K562 (cell line): ENCODE results near the gene RABGAP1L. TPM values are rescaled to one million over a fixed set of nuclear protein-coding genes. Genes with fewer than 3 reads are reported as not detected.

ENCODE experiments used
- ATAC-seq: fragments of 200-7000 bp; cut with Tn5 transposase; 3 replicates; pipeline ENCODE4 v1.9.1; 2020; ENCODE audit warnings: moderate library complexity
- BruUV-seq: library from RNA; stranded (reverse); fragments of 400-500 nt; replicated peaks from 2 replicates; lab custom pipeline; 2021; lab: Mats Ljungman, UMichigan
- CTCF ChIA-PET: fragments of 300-600 bp; formaldehyde crosslinking; extraction: SDS; loops from one replicate; lab custom pipeline; 2021; ENCODE audit warnings: low intra/inter-chr PET ratio; lab: Yijun Ruan, JAX
- POLR2A ChIA-PET: fragments of 300-600, 350-650 bp; sonication (Branson Sonifier 250); formaldehyde crosslinking; extraction: SDS; loops from one replicate; lab custom pipeline; 2021; ENCODE audit warnings: antibody characterized with exemption, inconsistent platforms; lab: Yijun Ruan, JAX
- DNase-seq, 4 experiments: peaks; one replicate each; pipeline versions ENCODE4 v3.0.0 to v3.0.0-alpha.2; 2011 to 2018; ENCODE audit warnings: low spot score in 3 of 4, mixed read lengths in 3 of 4; ENCODE audit errors: extremely low read depth in 1 of 4
- FAIRE-seq: peaks from 2 replicates; lab custom pipeline; 2011; peaks lifted over from hg19 to GRCh38; lab: Jason Lieb, UNC
- H2AFZ ChIP-seq: 2 replicates; pipeline ENCODE4 v1.6.0; 2011; ENCODE audit warnings: low read depth, low read length, control low read depth, inconsistent platforms
- H3K27ac ChIP-seq: fragments of 200-600 bp; 3 replicates; pipeline ENCODE4 v1.8.0; 2011; ENCODE audit warnings: low read depth, mild to moderate bottlenecking, control low read depth, inconsistent platforms, low read length, moderate library complexity, mixed read lengths; ENCODE audit errors: extremely low read depth
- H3K27me3 ChIP-seq, 2 experiments: fragments of 300-600 bp in 1 of 2; 2 replicates in 1 of 2; 3 replicates in 1 of 2; pipeline versions ENCODE4 v1.6.0 to v1.8.0; 2011; ENCODE audit warnings: inconsistent platforms in 2 of 2, low read length in 2 of 2, mild to moderate bottlenecking in 1 of 2, mixed read lengths in 1 of 2, moderate library complexity in 1 of 2; ENCODE audit not compliant: control insufficient read depth in 2 of 2, insufficient read depth in 2 of 2
- H3K36me3 ChIP-seq: fragments of 300-600 bp; 3 replicates; pipeline ENCODE4 v1.8.0; 2011; ENCODE audit warnings: mild to moderate bottlenecking, low read length, inconsistent platforms; ENCODE audit not compliant: control insufficient read depth, insufficient read depth
- H3K4me1 ChIP-seq, 2 experiments: fragments of 200-600 bp in 1 of 2; replicated peaks in 1 of 2; 2 replicates in 1 of 2; 3 replicates in 1 of 2; pipeline versions ENCODE4 v1.5.1 to v1.8.0; 2011; ENCODE audit warnings: inconsistent platforms in 2 of 2, low read length in 2 of 2, mild to moderate bottlenecking in 1 of 2, mixed read lengths in 1 of 2, moderate library complexity in 1 of 2; ENCODE audit not compliant: control insufficient read depth in 2 of 2, insufficient read depth in 2 of 2
- H3K4me2 ChIP-seq: 2 replicates; pipeline ENCODE4 v1.6.1; 2011; ENCODE audit warnings: low read length, control low read depth, inconsistent platforms, mixed read lengths; ENCODE audit not compliant: insufficient read depth
- H3K4me3 ChIP-seq: fragments of 200-600 bp; sonication (generic), shearing (Covaris generic); 2 replicates; pipeline ENCODE4 v1.5.1; 2016; ENCODE audit warnings: control low read depth, inconsistent platforms
- H3K79me2 ChIP-seq: fragments of 200-600 bp; 3 replicates; pipeline ENCODE4 v1.8.0; 2011; ENCODE audit warnings: low read length, inconsistent platforms; ENCODE audit not compliant: control insufficient read depth, insufficient read depth
- H3K9ac ChIP-seq, 2 experiments: 2 replicates each; pipeline versions ENCODE4 v1.6.0 to v1.6.1; 2011; ENCODE audit warnings: low read depth in 2 of 2, low read length in 2 of 2, control low read depth in 1 of 2, inconsistent platforms in 1 of 2, mild to moderate bottlenecking in 1 of 2, mixed read lengths in 1 of 2; ENCODE audit not compliant: insufficient read depth in 1 of 2
- H3K9me1 ChIP-seq: one replicate; pipeline ENCODE4 v1.6.0; 2011; ENCODE audit warnings: inconsistent platforms, mild to moderate bottlenecking, low read length, moderate library complexity; ENCODE audit not compliant: control insufficient read depth, insufficient read depth
- H3K9me3 ChIP-seq: replicated peaks from 2 replicates; pipeline ENCODE4 v1.5.1; 2011; ENCODE audit warnings: low read depth, low read length, inconsistent platforms; ENCODE audit not compliant: control insufficient read depth, insufficient read depth
- H4K20me1 ChIP-seq: replicated peaks from 2 replicates; pipeline ENCODE4 v1.6.1; 2011; ENCODE audit warnings: low read length, inconsistent platforms, mixed read lengths; ENCODE audit not compliant: control insufficient read depth, insufficient read depth
- COPS2 ChIP-seq: fragments of 450-650 bp; conservative IDR thresholded peaks from 2 replicates; pipeline ENCODE4 v1.6.1; 2016; ENCODE audit warnings: mild to moderate bottlenecking, moderate library complexity
- CTBP1 ChIP-seq: fragments of 450-650 bp; IDR thresholded peaks from 2 replicates; pipeline ENCODE4 v1.6.1; 2016; ENCODE audit warnings: borderline replicate concordance
- EGR1 ChIP-seq: fragments of 450-650 bp; conservative IDR thresholded peaks from 2 replicates; pipeline ENCODE4 v1.6.1; 2017; ENCODE audit warnings: mild to moderate bottlenecking
- EWSR1 ChIP-seq: fragments of 450-650 bp; IDR thresholded peaks from 2 replicates; pipeline ENCODE4 v1.6.1; 2018; ENCODE audit warnings: borderline replicate concordance, mild to moderate bottlenecking, low read depth, moderate library complexity; ENCODE audit not compliant: partially characterized antibody
- MYBL2 ChIP-seq, 2 experiments: fragments of 450-650 bp in 1 of 2; sonication (generic) in 1 of 2; formaldehyde crosslinking in 1 of 2; IDR thresholded peaks; 2 replicates each; pipeline versions ENCODE4 v1.6.1 to v1.8.1; 2017 to 2022; ENCODE audit warnings: borderline replicate concordance in 1 of 2, inconsistent platforms in 1 of 2, low read depth in 1 of 2, mild to moderate bottlenecking in 1 of 2, missing genetic modification reagents in 1 of 2, moderate library complexity in 1 of 2
- NFATC3 ChIP-seq: fragments of 450-650 bp; IDR thresholded peaks from 2 replicates; pipeline ENCODE4 v1.6.1; 2017; ENCODE audit warnings: mild to moderate bottlenecking
- PRPF4 ChIP-seq: fragments of 200-400 bp; formaldehyde crosslinking; IDR thresholded peaks from one replicate; pipeline ENCODE4 v1.6.1; 2017; ENCODE audit warnings: low read length, low read depth, mild to moderate bottlenecking; ENCODE audit not compliant: insufficient read depth, poor library complexity, severe bottlenecking
- SNRNP70 ChIP-seq: fragments of 200-400 bp; formaldehyde crosslinking; optimal IDR thresholded peaks from 2 replicates; pipeline ENCODE3; 2017; ENCODE audit warnings: low read depth, low read length
- ZNF217 ChIP-seq: sonication (generic); formaldehyde crosslinking; IDR thresholded peaks from 2 replicates; pipeline ENCODE4 v1.8.0; 2022; ENCODE audit warnings: mild to moderate bottlenecking, missing genetic modification reagents
- ZNF3 ChIP-seq: fragments of 250-450 bp; sonication (Bioruptor Pico); IDR thresholded peaks from 2 replicates; pipeline ENCODE4 v1.5.0; 2021; ENCODE audit warnings: mild to moderate bottlenecking, moderate library complexity
- ZNF584 ChIP-seq: fragments of 200-800 bp; sonication (Bioruptor generic); IDR thresholded peaks from 2 replicates; pipeline ENCODE4 v1.6.1; 2016; ENCODE audit warnings: low read depth, mild to moderate bottlenecking, missing genetic modification characterization, missing compliant biosample characterization
- WGBS: fragments of 100-300 bp; shearing (Covaris generic); methylation state at CpG from one replicate; pipeline ENCODE4 v1.1.6; 2016; ENCODE audit warnings: low coverage, mixed read lengths; ENCODE audit not compliant: insufficient coverage; ENCODE audit errors: missing lambda C conversion rate; 5-methylcytosine and 5-hydroxymethylcytosine counted together
- in situ Hi-C: fragments of 300-500 bp; cut with MboI; formaldehyde crosslinking; loops from 4 replicates; pipeline ENCODE4 v1.15.0; 2018; ENCODE audit warnings: inconsistent platforms, mixed read lengths
- intact Hi-C: fragments of 100-400 bp; cut with micrococcal nuclease; formaldehyde crosslinking; loops from 2 replicates; pipeline ENCODE4 v1.14.2; 2022
- polyA plus RNA-seq, 8 experiments: library from polyadenylated mRNA; depleted of rRNA in 4 of 8; stranded (reverse) in 5 of 8; unstranded in 3 of 8; fragments of >200 nt; fragmentation: Nextera tagmentation in 2 of 8; fragmentation: Illumina TruSeq in 1 of 8; extraction: Ambion mirVana in 2 of 8; extraction: Trizol in 1 of 8; gene quantifications; 2 replicates each; pipeline versions ENCODE4 v1.2.1 to v1.2.3, GENCODE V29; 2011 to 2014; ENCODE audit warnings: inconsistent platforms in 1 of 8, missing spikeins in 1 of 8
- total RNA-seq, 7 experiments: library from RNA; depleted of rRNA in 6 of 7; stranded (reverse); fragments of >200 nt in 6 of 7; fragmentation: Illumina TruSeq in 2 of 7; extraction: Trizol in 2 of 7; gene quantifications; 2 replicates each; pipeline versions ENCODE4 v1.2.1 to v1.2.3, GENCODE V29; 2011 to 2021; ENCODE audit warnings: low replicate concordance in 1 of 7
- TF ChIP-seq, protein P1 (sequence below): fragments of 250-450 bp; sonication (Bioruptor Pico); IDR thresholded peaks from 2 replicates; pipeline ENCODE4 v1.8.0; 2021; ENCODE audit warnings: borderline replicate concordance, mild to moderate bottlenecking, moderate library complexity; ENCODE audit not compliant: poor library complexity, severe bottlenecking
- TF ChIP-seq, protein P2 (sequence below), 2 experiments: fragments of 250-450 bp in 1 of 2; fragments of 450-650 bp in 1 of 2; sonication (Bioruptor Pico) in 1 of 2; IDR thresholded peaks; 2 replicates each; pipeline versions ENCODE4 v1.6.1 to v1.8.0; 2016 to 2021; ENCODE audit warnings: mild to moderate bottlenecking in 2 of 2, moderate library complexity in 2 of 2, missing compliant biosample characterization in 1 of 2, missing genetic modification characterization in 1 of 2
- TF ChIP-seq, protein P3 (sequence below): fragments of 150-350 bp; IDR thresholded peaks from 2 replicates; pipeline ENCODE4 v1.6.1; 2014; ENCODE audit warnings: low read depth, mild to moderate bottlenecking, low read length, borderline replicate concordance

The RABGAP1L gene
- total and polyA plus RNA-seq, 9 of the 15 experiments (the other 6 are each of a cell fraction or from before 2014, with no cell fraction given): 16.5 to 44.9 (median 26.7) TPM

DNA sequence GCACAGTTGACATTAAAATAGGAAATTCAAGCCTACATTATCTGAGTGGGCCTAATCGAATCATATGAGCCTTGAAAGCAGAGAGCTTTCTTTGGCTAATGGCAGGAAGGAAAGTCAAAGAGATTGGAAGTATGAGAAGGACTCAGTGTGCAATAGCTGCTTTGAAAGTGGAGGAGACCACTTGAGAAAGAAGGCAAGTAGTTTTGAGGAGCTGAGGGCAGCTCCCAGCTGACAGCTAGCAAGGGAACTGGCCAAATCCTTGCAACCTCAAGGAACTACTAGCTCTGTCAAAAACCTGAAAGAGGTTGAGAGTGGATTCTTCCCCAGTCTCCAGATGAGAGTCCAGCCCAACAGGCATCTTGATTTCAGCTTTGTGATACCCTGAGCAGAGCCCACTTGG, 691.4 kb downstream of the RABGAP1L start (continued):
- TF ChIP-seq, protein P1, sequence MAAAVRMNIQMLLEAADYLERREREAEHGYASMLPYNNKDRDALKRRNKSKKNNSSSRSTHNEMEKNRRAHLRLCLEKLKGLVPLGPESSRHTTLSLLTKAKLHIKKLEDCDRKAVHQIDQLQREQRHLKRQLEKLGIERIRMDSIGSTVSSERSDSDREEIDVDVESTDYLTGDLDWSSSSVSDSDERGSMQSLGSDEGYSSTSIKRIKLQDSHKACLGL (CRISPR knock-in tag): no peak
- no peak for TF ChIP-seq CTBP1
- no peak for TF ChIP-seq SNRNP70
- no peak for TF ChIP-seq PRPF4
- TF ChIP-seq EGR1: no peak
- no peak for TF ChIP-seq MYBL2 (IDR thresholded peaks at IDR 0.05; ENCODE audit: low read depth)
- TF ChIP-seq MYBL2 (CRISPR knock-in tag; IDR thresholded peaks at IDR 0.05; ENCODE audit: borderline replicate concordance): no peak
- TF ChIP-seq NFATC3: no peak
- no peak for TF ChIP-seq ZNF3 (CRISPR knock-in tag)

DNA sequence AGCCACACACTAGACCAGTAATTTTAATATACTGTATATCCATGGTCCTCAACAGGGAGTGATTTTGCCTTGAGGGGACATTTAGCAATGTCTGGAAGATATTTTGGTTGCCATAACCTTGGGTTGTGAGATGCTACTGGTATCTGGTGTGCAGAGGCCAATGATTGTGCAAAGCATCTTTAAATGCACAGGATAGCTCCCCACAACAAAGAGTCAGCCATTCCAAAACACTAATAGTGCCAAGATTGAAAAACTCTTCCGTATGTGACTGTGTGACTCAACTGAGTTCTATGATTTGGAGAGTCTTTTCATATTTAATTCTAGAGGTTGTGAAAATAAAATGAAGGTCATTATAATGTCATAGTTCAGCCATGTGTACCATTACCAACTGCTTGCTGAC, 699.0 kb downstream of the RABGAP1L start:
- DNase-seq: no peak
- intact Hi-C loops: no loop called here
- H4K20me1 ChIP-seq: no peaks in the 10 kb centered on the region
- H2AFZ ChIP-seq: no peak overlapping the region
- no peaks in the 10 kb centered on the region for H3K79me2 ChIP-seq
- TF ChIP-seq ZNF584 (CRISPR knock-in tag) (no peak), ZNF217 (CRISPR knock-in tag) (no peak), EWSR1 (no peak), COPS2 (no peak)
- TF ChIP-seq, protein P2, sequence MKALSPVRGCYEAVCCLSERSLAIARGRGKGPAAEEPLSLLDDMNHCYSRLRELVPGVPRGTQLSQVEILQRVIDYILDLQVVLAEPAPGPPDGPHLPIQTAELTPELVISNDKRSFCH (CRISPR knock-in tag; IDR thresholded peaks at IDR 0.05): no peak
- TF ChIP-seq, protein P2 (tag; IDR thresholded peaks at IDR 0.05): no peak
- TF ChIP-seq, protein P3, sequence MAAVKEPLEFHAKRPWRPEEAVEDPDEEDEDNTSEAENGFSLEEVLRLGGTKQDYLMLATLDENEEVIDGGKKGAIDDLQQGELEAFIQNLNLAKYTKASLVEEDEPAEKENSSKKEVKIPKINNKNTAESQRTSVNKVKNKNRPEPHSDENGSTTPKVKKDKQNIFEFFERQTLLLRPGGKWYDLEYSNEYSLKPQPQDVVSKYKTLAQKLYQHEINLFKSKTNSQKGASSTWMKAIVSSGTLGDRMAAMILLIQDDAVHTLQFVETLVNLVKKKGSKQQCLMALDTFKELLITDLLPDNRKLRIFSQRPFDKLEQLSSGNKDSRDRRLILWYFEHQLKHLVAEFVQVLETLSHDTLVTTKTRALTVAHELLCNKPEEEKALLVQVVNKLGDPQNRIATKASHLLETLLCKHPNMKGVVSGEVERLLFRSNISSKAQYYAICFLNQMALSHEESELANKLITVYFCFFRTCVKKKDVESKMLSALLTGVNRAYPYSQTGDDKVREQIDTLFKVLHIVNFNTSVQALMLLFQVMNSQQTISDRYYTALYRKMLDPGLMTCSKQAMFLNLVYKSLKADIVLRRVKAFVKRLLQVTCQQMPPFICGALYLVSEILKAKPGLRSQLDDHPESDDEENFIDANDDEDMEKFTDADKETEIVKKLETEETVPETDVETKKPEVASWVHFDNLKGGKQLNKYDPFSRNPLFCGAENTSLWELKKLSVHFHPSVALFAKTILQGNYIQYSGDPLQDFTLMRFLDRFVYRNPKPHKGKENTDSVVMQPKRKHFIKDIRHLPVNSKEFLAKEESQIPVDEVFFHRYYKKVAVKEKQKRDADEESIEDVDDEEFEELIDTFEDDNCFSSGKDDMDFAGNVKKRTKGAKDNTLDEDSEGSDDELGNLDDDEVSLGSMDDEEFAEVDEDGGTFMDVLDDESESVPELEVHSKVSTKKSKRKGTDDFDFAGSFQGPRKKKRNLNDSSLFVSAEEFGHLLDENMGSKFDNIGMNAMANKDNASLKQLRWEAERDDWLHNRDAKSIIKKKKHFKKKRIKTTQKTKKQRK: no peak
- TF ChIP-seq, all 486 proteins: peak for 0
- Histone ChIP-seq H3K9me3 (no peaks in the 10 kb centered on the region), H3K4me2 (no peak overlapping the region), H3K9me1 (no peaks in the 10 kb centered on the region), H3K36me3 (no peaks in the 10 kb centered on the region), H3K27ac (no peak overlapping the region), H3K4me3 (no peak overlapping the region), H3K9ac (no peak overlapping the region), H3K27me3 (no peaks in the 10 kb centered on the region), H3K4me1 (no peaks in the 10 kb centered on the region)
- FAIRE-seq (no peak), ATAC-seq (no peak)
- in situ Hi-C loops: no loop called here
- ChIA-PET CTCF (no interaction called here), POLR2A (no interaction called here)
- no TSS peak for BruUV-seq
- WGBS: 50% methylated on average over 1 of the region's 1 CpG
